WERI-Rb-1 (cell line): ENCODE measurements around the gene MXRA5.

Source experiments
- DNase-seq: peaks from one replicate; pipeline ENCODE4 v3.0.0-alpha.2; 2020
- H3K27ac ChIP-seq: fragments of 250-450 bp; sonication (Bioruptor Pico); 2 replicates; pipeline ENCODE4 v1.5.1; 2020; ENCODE audit warnings: mild to moderate bottlenecking, moderate library complexity
- H3K27me3 ChIP-seq: fragments of 250-450 bp; sonication (Bioruptor Pico); 2 replicates; pipeline ENCODE4 v1.5.1; 2021; ENCODE audit warnings: mild to moderate bottlenecking, low read depth, moderate library complexity; ENCODE audit not compliant: insufficient read depth, severe bottlenecking
- H3K36me3 ChIP-seq: fragments of 250-450 bp; sonication (Bioruptor Pico); 2 replicates; pipeline ENCODE4 v1.5.1; 2020; ENCODE audit warnings: mild to moderate bottlenecking, moderate library complexity
- H3K4me3 ChIP-seq: 2 replicates; pipeline ENCODE4 v1.5.1; 2011; ENCODE audit warnings: low read depth, mild to moderate bottlenecking, control low read depth, low read length
- H3K9me3 ChIP-seq: fragments of 250-450 bp; sonication (Bioruptor Pico); 2 replicates; pipeline ENCODE4 v1.5.1; 2021; ENCODE audit warnings: mild to moderate bottlenecking, moderate library complexity; ENCODE audit not compliant: severe bottlenecking
- CTCF ChIP-seq: IDR thresholded peaks from 2 replicates; pipeline ENCODE4 v1.5.1; 2011; ENCODE audit warnings: low read depth, mild to moderate bottlenecking, control low read depth, inconsistent platforms, low read length

Gene MXRA5

GRCh38 chrX:3346501-3347259, at the start of gene MXRA5:
Gene MXRA5 (minus strand): TSS chrX:3346652. CDS start chrX:3343833, 2,819 bp downstream.
- H3K27me3 ChIP-seq, result peaks cover 11% of the 10 kb centered on the region
- TF ChIP-seq CTCF, result no peak
- no peak within 1 kb of the TSS for H3K27ac ChIP-seq
- no peak within 1 kb of the TSS for H3K4me3 ChIP-seq
- DNase-seq, result no peak
- H3K36me3 ChIP-seq, result no peaks in the 10 kb centered on the region
- peaks cover 6% of the 10 kb centered on the region for H3K9me3 ChIP-seq

- H3K9me3 ChIP-seq, result no peaks in the 10 kb centered on the region
- no peak for DNase-seq
- TF ChIP-seq CTCF, result no peak
Observed at GRCh38 chrX:3393581-3394111, 47.2 kb upstream of the MXRA5 start.

GRCh38 chrX:3393178-3393577, 46.7 kb upstream of the MXRA5 start:
- no peaks in the 10 kb centered on the region for H3K36me3 ChIP-seq
- H3K4me3 ChIP-seq, result no peak overlapping the region
- DNase-seq, result no peak
- H3K27ac ChIP-seq, result no peak overlapping the region
- H3K9me3 ChIP-seq, result no peaks in the 10 kb centered on the region
- peaks cover 3% of the 10 kb centered on the region for H3K27me3 ChIP-seq
- no peak for TF ChIP-seq CTCF

More at GRCh38 chrX:3393581-3394111, 47.2 kb upstream of the MXRA5 start:
- no peak overlapping the region for H3K27ac ChIP-seq
- peaks cover 2% of the 10 kb centered on the region for H3K27me3 ChIP-seq
- H3K36me3 ChIP-seq, result no peaks in the 10 kb centered on the region
- no peak overlapping the region for H3K4me3 ChIP-seq

- no peak for DNase-seq
- TF ChIP-seq CTCF, result no peak
- H3K27ac ChIP-seq, result 0 out of 2 replicates have a peak overlapping the region, but pooled peaks have one; percentile 18
- H3K4me3 ChIP-seq, result no peak overlapping the region
- no peaks in the 10 kb centered on the region for H3K9me3 ChIP-seq
- peaks cover 3% of the 10 kb centered on the region for H3K27me3 ChIP-seq
- H3K36me3 ChIP-seq, result no peaks in the 10 kb centered on the region
Observed at GRCh38 chrX:3388457-3388856, 42.0 kb upstream of the MXRA5 start.

GRCh38 chrX:3384327-3384726, 37.9 kb upstream of the MXRA5 start:
- Histone ChIP-seq H3K27me3 (peaks cover 3% of the 10 kb centered on the region), H3K36me3 (no peaks in the 10 kb centered on the region), H3K4me3 (no peak overlapping the region), H3K9me3 (no peaks in the 10 kb centered on the region), H3K27ac (no peak overlapping the region)
- no peak for DNase-seq
- TF ChIP-seq CTCF, result no peak
